Muscle of back (tissue), 10 donors: ENCODE data around the gene KIF1A. TPM values are rescaled to one million over a fixed set of nuclear protein-coding genes. Genes with fewer than 3 reads are reported as not detected.

Experiments
- polyA plus RNA-seq, 10 donors: library from polyadenylated mRNA; unstranded; fragments of 120-200 nt; gene quantifications; one replicate each; pipeline ENCODE4 v1.2.1, GENCODE V29; 2013; ENCODE audit not compliant: insufficient read length in 10 of 10

The KIF1A gene
- polyA plus RNA-seq, 10 donors, result 2.2 to 6.0 (median 4.6) TPM

Other genes with a start within 250 kb of the KIF1A start
- 10 to 100 TPM; 11.0 to 22.2 (median 15.0) TPM for gene CAPN10, start 233.5 kb downstream of the KIF1A start, polyA plus RNA-seq
- 1 to 10 TPM in 8 of 10 donors, under 1 TPM in 2; 0.52 to 3.0 (median 1.4) TPM for gene GPR35, start 194.7 kb downstream of the KIF1A start, polyA plus RNA-seq
- gene AQP12B, start 137.3 kb downstream of the KIF1A start, polyA plus RNA-seq, result 1 to 10 TPM in 4 of 10 donors, under 1 TPM in 6; 0.32 to 1.6 (median 0.74) TPM
- gene AQP12A, start 128.4 kb downstream of the KIF1A start, polyA plus RNA-seq, result under 1 TPM in 4 of 10 donors, not detected in 6; 0.57 to 0.76 (median 0.65) TPM
- gene AGXT, start 48.6 kb upstream of the KIF1A start, polyA plus RNA-seq, result under 1 TPM in 2 of 10 donors, not detected in 8; 0.08 to 0.11 TPM
- gene MAB21L4, start 75.9 kb upstream of the KIF1A start, polyA plus RNA-seq, result 1 to 10 TPM in 1 of 10 donors, under 1 TPM in 3, not detected in 6; 0.12 to 1.5 (median 0.64) TPM
- gene CROCC2, start 86.1 kb upstream of the KIF1A start, polyA plus RNA-seq, result 1 to 10 TPM in 1 of 10 donors, under 1 TPM in 8, not detected in 1; 0.11 to 1.2 (median 0.24) TPM
- gene SNED1, start 178.4 kb upstream of the KIF1A start, polyA plus RNA-seq, result 1 to 10 TPM; 2.2 to 5.6 (median 3.3) TPM